ENCODE data around the gene TRIM44. TPM values are rescaled to one million over a fixed set of nuclear protein-coding genes. Genes with fewer than 3 reads are reported as not detected.

TRIM44 gene
- total and polyA plus RNA-seq, 10 of the 15 experiments (the other 5 are each of a cell fraction or from before 2014, with no cell fraction given), result 6.7 to 93.0 (median 27.6) TPM

DNA sequence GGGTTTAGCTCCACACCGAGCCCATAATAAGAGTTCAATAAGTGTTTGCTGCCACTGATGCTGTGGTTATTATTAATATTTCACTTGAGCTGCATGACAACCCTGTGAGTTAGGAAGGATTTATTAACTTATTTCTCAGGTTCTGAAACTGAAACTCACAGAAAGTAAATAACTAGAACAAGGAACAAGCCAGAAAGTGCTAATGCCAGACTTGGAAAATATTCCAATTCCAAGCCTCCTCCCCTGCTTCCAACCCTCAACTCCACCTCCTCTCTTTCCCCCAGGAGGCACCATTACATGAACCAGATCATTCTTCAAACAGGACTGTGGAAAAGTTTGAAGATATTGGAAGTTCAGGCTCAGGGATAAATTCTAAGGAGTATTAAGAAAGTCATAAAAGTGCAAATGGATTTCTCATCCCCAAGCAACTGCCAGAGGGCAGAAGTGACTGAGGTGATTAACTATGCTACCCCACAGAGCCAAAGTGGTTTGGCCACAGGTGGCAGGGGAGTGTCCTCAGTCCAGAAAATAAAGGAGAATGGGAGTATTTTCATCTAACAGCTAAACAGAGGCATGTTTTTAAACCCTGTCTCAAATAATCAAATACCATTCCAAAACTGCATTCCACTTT lies 47.5 kb upstream of the TRIM44 start (continued):
- TF ChIP-seq NR2C1 (IDR thresholded peaks at IDR 0.05) (no peak), GABPA (IDR thresholded peaks at IDR 0.05; ENCODE audit: low read depth) (no peak), ETV6 (conservative IDR thresholded peaks at IDR 0.05 in 1 of 2, IDR thresholded peaks at IDR 0.05 in 1 of 2; ENCODE audit: borderline replicate concordance in 1 of 2, low read depth in 1 of 2) (no peak), HDGF (IDR thresholded peaks at IDR 0.05) (no peak), TCF7 (IDR thresholded peaks at IDR 0.05; ENCODE audit: borderline replicate concordance) (no peak), CEBPB (IDR thresholded peaks at IDR 0.05; ENCODE audit: borderline replicate concordance in 1 of 2, low read depth in 2 of 2, low read length in 2 of 2) (no peak), GATAD2B (conservative IDR thresholded peaks at IDR 0.05; ENCODE audit: low read depth) (no peak)
- TF ChIP-seq, protein P1, sequence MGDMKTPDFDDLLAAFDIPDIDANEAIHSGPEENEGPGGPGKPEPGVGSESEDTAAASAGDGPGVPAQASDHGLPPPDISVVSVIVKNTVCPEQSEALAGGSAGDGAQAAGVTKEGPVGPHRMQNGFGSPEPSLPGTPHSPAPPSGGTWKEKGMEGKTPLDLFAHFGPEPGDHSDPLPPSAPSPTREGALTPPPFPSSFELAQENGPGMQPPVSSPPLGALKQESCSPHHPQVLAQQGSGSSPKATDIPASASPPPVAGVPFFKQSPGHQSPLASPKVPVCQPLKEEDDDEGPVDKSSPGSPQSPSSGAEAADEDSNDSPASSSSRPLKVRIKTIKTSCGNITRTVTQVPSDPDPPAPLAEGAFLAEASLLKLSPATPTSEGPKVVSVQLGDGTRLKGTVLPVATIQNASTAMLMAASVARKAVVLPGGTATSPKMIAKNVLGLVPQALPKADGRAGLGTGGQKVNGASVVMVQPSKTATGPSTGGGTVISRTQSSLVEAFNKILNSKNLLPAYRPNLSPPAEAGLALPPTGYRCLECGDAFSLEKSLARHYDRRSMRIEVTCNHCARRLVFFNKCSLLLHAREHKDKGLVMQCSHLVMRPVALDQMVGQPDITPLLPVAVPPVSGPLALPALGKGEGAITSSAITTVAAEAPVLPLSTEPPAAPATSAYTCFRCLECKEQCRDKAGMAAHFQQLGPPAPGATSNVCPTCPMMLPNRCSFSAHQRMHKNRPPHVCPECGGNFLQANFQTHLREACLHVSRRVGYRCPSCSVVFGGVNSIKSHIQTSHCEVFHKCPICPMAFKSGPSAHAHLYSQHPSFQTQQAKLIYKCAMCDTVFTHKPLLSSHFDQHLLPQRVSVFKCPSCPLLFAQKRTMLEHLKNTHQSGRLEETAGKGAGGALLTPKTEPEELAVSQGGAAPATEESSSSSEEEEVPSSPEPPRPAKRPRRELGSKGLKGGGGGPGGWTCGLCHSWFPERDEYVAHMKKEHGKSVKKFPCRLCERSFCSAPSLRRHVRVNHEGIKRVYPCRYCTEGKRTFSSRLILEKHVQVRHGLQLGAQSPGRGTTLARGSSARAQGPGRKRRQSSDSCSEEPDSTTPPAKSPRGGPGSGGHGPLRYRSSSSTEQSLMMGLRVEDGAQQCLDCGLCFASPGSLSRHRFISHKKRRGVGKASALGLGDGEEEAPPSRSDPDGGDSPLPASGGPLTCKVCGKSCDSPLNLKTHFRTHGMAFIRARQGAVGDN (IDR thresholded peaks at IDR 0.05), result no peak
- TF ChIP-seq, protein P2, sequence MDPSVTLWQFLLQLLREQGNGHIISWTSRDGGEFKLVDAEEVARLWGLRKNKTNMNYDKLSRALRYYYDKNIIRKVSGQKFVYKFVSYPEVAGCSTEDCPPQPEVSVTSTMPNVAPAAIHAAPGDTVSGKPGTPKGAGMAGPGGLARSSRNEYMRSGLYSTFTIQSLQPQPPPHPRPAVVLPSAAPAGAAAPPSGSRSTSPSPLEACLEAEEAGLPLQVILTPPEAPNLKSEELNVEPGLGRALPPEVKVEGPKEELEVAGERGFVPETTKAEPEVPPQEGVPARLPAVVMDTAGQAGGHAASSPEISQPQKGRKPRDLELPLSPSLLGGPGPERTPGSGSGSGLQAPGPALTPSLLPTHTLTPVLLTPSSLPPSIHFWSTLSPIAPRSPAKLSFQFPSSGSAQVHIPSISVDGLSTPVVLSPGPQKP (IDR thresholded peaks at IDR 0.05; ENCODE audit: low read depth, low read length), result no peak
